ENCODE results near the gene SNRPD1.

DNA sequence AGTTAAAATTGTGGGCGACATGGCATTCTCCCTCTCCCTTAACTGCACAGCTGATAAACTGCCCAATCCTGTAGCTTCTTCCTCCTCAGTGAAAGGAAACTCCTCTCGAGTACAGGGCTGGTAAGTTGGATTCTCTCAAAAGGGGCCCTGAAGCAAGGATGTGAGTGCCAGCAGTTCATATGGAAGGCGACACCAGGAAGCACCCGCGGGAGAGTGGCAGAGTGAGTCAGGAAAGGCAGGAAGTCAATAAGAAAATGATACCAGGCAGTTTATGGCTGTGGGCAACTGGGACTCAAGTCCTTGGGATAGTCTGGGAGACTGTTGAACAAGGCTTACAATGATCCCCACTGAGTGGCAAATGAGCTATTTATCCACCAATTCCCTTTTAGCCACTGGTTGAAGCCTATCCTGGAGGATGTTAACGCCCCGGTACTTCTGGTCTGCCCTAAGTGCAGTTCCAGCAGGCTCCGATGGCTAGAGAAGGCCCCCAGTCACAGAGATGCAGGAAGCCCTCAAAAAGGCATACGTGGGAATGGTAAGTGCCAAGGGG lies 57.7 kb downstream of the SNRPD1 start:
- TF ChIP-seq, protein P1, sequence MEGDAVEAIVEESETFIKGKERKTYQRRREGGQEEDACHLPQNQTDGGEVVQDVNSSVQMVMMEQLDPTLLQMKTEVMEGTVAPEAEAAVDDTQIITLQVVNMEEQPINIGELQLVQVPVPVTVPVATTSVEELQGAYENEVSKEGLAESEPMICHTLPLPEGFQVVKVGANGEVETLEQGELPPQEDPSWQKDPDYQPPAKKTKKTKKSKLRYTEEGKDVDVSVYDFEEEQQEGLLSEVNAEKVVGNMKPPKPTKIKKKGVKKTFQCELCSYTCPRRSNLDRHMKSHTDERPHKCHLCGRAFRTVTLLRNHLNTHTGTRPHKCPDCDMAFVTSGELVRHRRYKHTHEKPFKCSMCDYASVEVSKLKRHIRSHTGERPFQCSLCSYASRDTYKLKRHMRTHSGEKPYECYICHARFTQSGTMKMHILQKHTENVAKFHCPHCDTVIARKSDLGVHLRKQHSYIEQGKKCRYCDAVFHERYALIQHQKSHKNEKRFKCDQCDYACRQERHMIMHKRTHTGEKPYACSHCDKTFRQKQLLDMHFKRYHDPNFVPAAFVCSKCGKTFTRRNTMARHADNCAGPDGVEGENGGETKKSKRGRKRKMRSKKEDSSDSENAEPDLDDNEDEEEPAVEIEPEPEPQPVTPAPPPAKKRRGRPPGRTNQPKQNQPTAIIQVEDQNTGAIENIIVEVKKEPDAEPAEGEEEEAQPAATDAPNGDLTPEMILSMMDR (IDR thresholded peaks at IDR 0.05; ENCODE audit: poor library complexity): no peak
- TF ChIP-seq EZH2 (IDR thresholded peaks at IDR 0.05; ENCODE audit: borderline replicate concordance): no peak
- TF ChIP-seq EZH2phosphoT487 (IDR thresholded peaks at IDR 0.05; ENCODE audit: low read depth, severe bottlenecking, unreplicated experiment): no peak

Measured in hepatocyte (in vitro differentiated cells).